Measurements from ENCODE around the gene CHCHD3. TPM values are rescaled to one million over a fixed set of nuclear protein-coding genes. Genes with fewer than 3 reads are reported as not detected.

The CHCHD3 gene
- total and polyA plus RNA-seq, 2 donors: 22.5 to 56.6 TPM

- Histone ChIP-seq H3K27me3 (ENCODE audit: control insufficient read depth in 2 of 2, insufficient read depth in 1 of 2, low read length in 1 of 2) (no peaks in the 10 kb centered on the region), H3K36me3 (ENCODE audit: control insufficient read depth in 2 of 2, insufficient read depth in 2 of 2, low read length in 1 of 2) (peaks cover 0 to 4% of the 10 kb centered on the region in 2 donors), H3K27ac (ENCODE audit: low read depth in 1 of 2, low read length in 1 of 2) (no peak overlapping the region), H3K4me3 (ENCODE audit: low read length in 2 of 2) (no peak overlapping the region), H3K9me3 (ENCODE audit: control insufficient read depth in 2 of 2, insufficient read depth in 1 of 2, low read length in 1 of 2) (no peaks in the 10 kb centered on the region), H3K4me1 (ENCODE audit: control insufficient read depth in 2 of 2, insufficient read depth in 2 of 2, low read length in 2 of 2) (no peaks in the 10 kb centered on the region)
- WGBS: 95% methylated on average over 1 of the region's 1 CpG
- no peak for DNase-seq (ENCODE audit: low read depth in 6 of 9, low spot score in 9 of 9)
Measured at GRCh38 chr7:132840199-132840598, 241.7 kb downstream of the CHCHD3 start.

GRCh38 chr7:132838313-132838712, 243.6 kb downstream of the CHCHD3 start:
- DNase-seq (ENCODE audit: low read depth in 6 of 9, low spot score in 9 of 9): no peak
- WGBS: 96% methylated on average over 3 of the region's 3 CpGs

GRCh38 chr7:132837529-132837928, 244.4 kb downstream of the CHCHD3 start:
- H3K4me1 ChIP-seq (ENCODE audit: control insufficient read depth in 2 of 2, insufficient read depth in 2 of 2, low read length in 2 of 2): no peaks in the 10 kb centered on the region
- H3K4me3 ChIP-seq (ENCODE audit: low read length in 2 of 2): no peak overlapping the region
- no peak overlapping the region for H3K27ac ChIP-seq (ENCODE audit: low read depth in 1 of 2, low read length in 1 of 2)
- H3K36me3 ChIP-seq (ENCODE audit: control insufficient read depth in 2 of 2, insufficient read depth in 2 of 2, low read length in 1 of 2): peaks cover 0 to 4% of the 10 kb centered on the region in 2 donors
- no peaks in the 10 kb centered on the region for H3K9me3 ChIP-seq (ENCODE audit: control insufficient read depth in 2 of 2, insufficient read depth in 1 of 2, low read length in 1 of 2)
- DNase-seq (ENCODE audit: low read depth in 6 of 9, low spot score in 9 of 9): no peak
- WGBS: over 99% methylated on average over 3 of the region's 3 CpGs
- H3K27me3 ChIP-seq (ENCODE audit: control insufficient read depth in 2 of 2, insufficient read depth in 1 of 2, low read length in 1 of 2): no peaks in the 10 kb centered on the region

More at GRCh38 chr7:132838313-132838712, 243.6 kb downstream of the CHCHD3 start:
- Histone ChIP-seq H3K4me1 (ENCODE audit: control insufficient read depth in 2 of 2, insufficient read depth in 2 of 2, low read length in 2 of 2) (no peaks in the 10 kb centered on the region), H3K27me3 (ENCODE audit: control insufficient read depth in 2 of 2, insufficient read depth in 1 of 2, low read length in 1 of 2) (no peaks in the 10 kb centered on the region), H3K9me3 (ENCODE audit: control insufficient read depth in 2 of 2, insufficient read depth in 1 of 2, low read length in 1 of 2) (no peaks in the 10 kb centered on the region), H3K36me3 (ENCODE audit: control insufficient read depth in 2 of 2, insufficient read depth in 2 of 2, low read length in 1 of 2) (peaks cover 0 to 4% of the 10 kb centered on the region in 2 donors), H3K27ac (ENCODE audit: low read depth in 1 of 2, low read length in 1 of 2) (no peak overlapping the region), H3K4me3 (ENCODE audit: low read length in 2 of 2) (no peak overlapping the region)

GRCh38 chr7:132836746-132837145, 245.1 kb downstream of the CHCHD3 start:
- Histone ChIP-seq H3K27me3 (ENCODE audit: control insufficient read depth in 2 of 2, insufficient read depth in 1 of 2, low read length in 1 of 2) (no peaks in the 10 kb centered on the region), H3K4me3 (ENCODE audit: low read length in 2 of 2) (no peak overlapping the region), H3K27ac (ENCODE audit: low read depth in 1 of 2, low read length in 1 of 2) (no peak overlapping the region), H3K4me1 (ENCODE audit: control insufficient read depth in 2 of 2, insufficient read depth in 2 of 2, low read length in 2 of 2) (no peaks in the 10 kb centered on the region), H3K9me3 (ENCODE audit: control insufficient read depth in 2 of 2, insufficient read depth in 1 of 2, low read length in 1 of 2) (no peaks in the 10 kb centered on the region), H3K36me3 (ENCODE audit: control insufficient read depth in 2 of 2, insufficient read depth in 2 of 2, low read length in 1 of 2) (peaks cover 0 to 4% of the 10 kb centered on the region in 2 donors)
- WGBS: 100% methylated on average over 1 of the region's 1 CpG
- DNase-seq (ENCODE audit: low read depth in 6 of 9, low spot score in 9 of 9): no peak

- H3K4me3 ChIP-seq (ENCODE audit: low read length in 2 of 2): no peak overlapping the region
- WGBS: 96% methylated on average over 2 of the region's 2 CpGs
- no peak overlapping the region for H3K27ac ChIP-seq (ENCODE audit: low read depth in 1 of 2, low read length in 1 of 2)
- peaks cover 0 to 4% of the 10 kb centered on the region in 2 donors for H3K36me3 ChIP-seq (ENCODE audit: control insufficient read depth in 2 of 2, insufficient read depth in 2 of 2, low read length in 1 of 2)
- H3K4me1 ChIP-seq (ENCODE audit: control insufficient read depth in 2 of 2, insufficient read depth in 2 of 2, low read length in 2 of 2): no peaks in the 10 kb centered on the region
- no peak for DNase-seq (ENCODE audit: low read depth in 6 of 9, low spot score in 9 of 9)
- H3K9me3 ChIP-seq (ENCODE audit: control insufficient read depth in 2 of 2, insufficient read depth in 1 of 2, low read length in 1 of 2): no peaks in the 10 kb centered on the region
- H3K27me3 ChIP-seq (ENCODE audit: control insufficient read depth in 2 of 2, insufficient read depth in 1 of 2, low read length in 1 of 2): no peaks in the 10 kb centered on the region
Measured at GRCh38 chr7:132830941-132831340, 250.9 kb downstream of the CHCHD3 start.

GRCh38 chr7:132828502-132828901, 253.4 kb downstream of the CHCHD3 start:
- Histone ChIP-seq H3K4me3 (ENCODE audit: low read length in 2 of 2) (no peak overlapping the region), H3K4me1 (ENCODE audit: control insufficient read depth in 2 of 2, insufficient read depth in 2 of 2, low read length in 2 of 2) (no peaks in the 10 kb centered on the region), H3K27me3 (ENCODE audit: control insufficient read depth in 2 of 2, insufficient read depth in 1 of 2, low read length in 1 of 2) (no peaks in the 10 kb centered on the region), H3K27ac (ENCODE audit: low read depth in 1 of 2, low read length in 1 of 2) (no peak overlapping the region), H3K9me3 (ENCODE audit: control insufficient read depth in 2 of 2, insufficient read depth in 1 of 2, low read length in 1 of 2) (no peaks in the 10 kb centered on the region), H3K36me3 (ENCODE audit: control insufficient read depth in 2 of 2, insufficient read depth in 2 of 2, low read length in 1 of 2) (no peaks in the 10 kb centered on the region)
- no peak for DNase-seq (ENCODE audit: low read depth in 6 of 9, low spot score in 9 of 9)

GRCh38 chr7:132825932-132826835, 255.7 kb downstream of the CHCHD3 start:
- WGBS: 95% methylated on average over 6 of the region's 6 CpGs
- Histone ChIP-seq H3K27ac (ENCODE audit: low read depth in 1 of 2, low read length in 1 of 2) (no peak overlapping the region), H3K4me1 (ENCODE audit: control insufficient read depth in 2 of 2, insufficient read depth in 2 of 2, low read length in 2 of 2) (no peaks in the 10 kb centered on the region), H3K27me3 (ENCODE audit: control insufficient read depth in 2 of 2, insufficient read depth in 1 of 2, low read length in 1 of 2) (no peaks in the 10 kb centered on the region), H3K9me3 (ENCODE audit: control insufficient read depth in 2 of 2, insufficient read depth in 1 of 2, low read length in 1 of 2) (no peaks in the 10 kb centered on the region), H3K36me3 (ENCODE audit: control insufficient read depth in 2 of 2, insufficient read depth in 2 of 2, low read length in 1 of 2) (no peaks in the 10 kb centered on the region), H3K4me3 (ENCODE audit: low read length in 2 of 2) (no peak overlapping the region)
- no peak for DNase-seq (ENCODE audit: low read depth in 6 of 9, low spot score in 9 of 9)

GRCh38 chr7:132825222-132825621, 256.7 kb downstream of the CHCHD3 start:
- 96% methylated on average over 2 of the region's 2 CpGs for WGBS
- H3K4me3 ChIP-seq (ENCODE audit: low read length in 2 of 2): no peak overlapping the region
- no peaks in the 10 kb centered on the region for H3K27me3 ChIP-seq (ENCODE audit: control insufficient read depth in 2 of 2, insufficient read depth in 1 of 2, low read length in 1 of 2)
- no peaks in the 10 kb centered on the region for H3K36me3 ChIP-seq (ENCODE audit: control insufficient read depth in 2 of 2, insufficient read depth in 2 of 2, low read length in 1 of 2)
- H3K4me1 ChIP-seq (ENCODE audit: control insufficient read depth in 2 of 2, insufficient read depth in 2 of 2, low read length in 2 of 2): no peaks in the 10 kb centered on the region
- no peak for DNase-seq (ENCODE audit: low read depth in 6 of 9, low spot score in 9 of 9)
- no peak overlapping the region for H3K27ac ChIP-seq (ENCODE audit: low read depth in 1 of 2, low read length in 1 of 2)
- no peaks in the 10 kb centered on the region for H3K9me3 ChIP-seq (ENCODE audit: control insufficient read depth in 2 of 2, insufficient read depth in 1 of 2, low read length in 1 of 2)

- no peaks in the 10 kb centered on the region for H3K36me3 ChIP-seq (ENCODE audit: control insufficient read depth in 2 of 2, insufficient read depth in 2 of 2, low read length in 1 of 2)
- no peaks in the 10 kb centered on the region for H3K9me3 ChIP-seq (ENCODE audit: control insufficient read depth in 2 of 2, insufficient read depth in 1 of 2, low read length in 1 of 2)
- no peaks in the 10 kb centered on the region for H3K4me1 ChIP-seq (ENCODE audit: control insufficient read depth in 2 of 2, insufficient read depth in 2 of 2, low read length in 2 of 2)
- no peak overlapping the region for H3K27ac ChIP-seq (ENCODE audit: low read depth in 1 of 2, low read length in 1 of 2)
- no peak for DNase-seq (ENCODE audit: low read depth in 6 of 9, low spot score in 9 of 9)
- H3K27me3 ChIP-seq (ENCODE audit: control insufficient read depth in 2 of 2, insufficient read depth in 1 of 2, low read length in 1 of 2): no peaks in the 10 kb centered on the region
- no peak overlapping the region for H3K4me3 ChIP-seq (ENCODE audit: low read length in 2 of 2)
- over 99% methylated on average over 7 of the region's 7 CpGs for WGBS
Measured at GRCh38 chr7:132819648-132820047, 262.2 kb downstream of the CHCHD3 start.
